ENCODE data around the gene MAGI2. TPM values are rescaled to one million over a fixed set of nuclear protein-coding genes. Genes with fewer than 3 reads are reported as not detected.
A peak's percentile ranks its signal among the peaks of the same experiment; 100 is the strongest.
"Not testable (repeated sequence)": the region's sequence is repeated elsewhere in the genome, so short reads cannot be mapped to it uniquely, and the experiment has no call there.

Gene MAGI2
- total RNA-seq, 1 donor, result 0.42 TPM

DNA sequence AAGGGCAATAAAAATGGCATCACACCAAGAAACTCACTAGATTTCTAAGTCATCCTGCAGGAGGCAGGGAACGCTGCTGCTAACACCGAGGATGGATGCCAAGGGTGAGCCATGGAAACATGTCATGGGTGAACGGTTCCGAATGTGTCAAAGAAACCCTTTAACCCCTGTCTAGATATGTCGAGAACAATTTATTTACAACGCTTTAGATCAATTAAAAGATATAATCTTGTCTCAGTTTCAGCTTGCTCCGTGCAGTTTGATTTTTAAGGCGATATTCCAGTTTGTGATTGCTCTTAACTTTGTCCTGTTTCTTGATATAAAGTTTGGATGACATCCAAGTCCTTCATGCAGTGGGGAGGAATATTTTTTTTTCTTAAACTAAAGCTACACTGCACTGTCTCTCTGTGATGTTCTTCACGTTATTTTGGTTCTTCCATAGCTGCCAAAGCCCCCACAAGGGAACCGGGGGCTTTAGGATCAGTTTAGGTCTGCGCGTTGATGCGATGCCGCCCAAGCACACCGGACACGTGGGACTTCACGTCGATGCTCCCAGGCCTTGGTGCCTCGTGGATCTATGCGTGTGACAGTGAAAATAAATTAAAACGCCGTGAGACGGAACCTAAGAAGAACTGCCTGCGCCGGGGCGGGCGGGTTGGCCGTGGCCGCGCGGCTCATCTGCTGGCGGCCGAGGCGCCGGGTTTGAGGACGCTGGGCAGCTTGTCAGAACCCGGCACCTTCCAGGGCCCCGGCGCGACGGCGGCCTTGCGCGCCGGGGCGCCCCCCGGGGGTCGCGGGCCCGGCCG, 1434.6 kb downstream of the MAGI2 start:
- H3K27me3 ChIP-seq (ENCODE audit: insufficient read depth, low read length), result peaks cover 19% of the 10 kb centered on the region
- H3K4me1 ChIP-seq (ENCODE audit: insufficient read depth, low read length), result peaks cover 10% of the 10 kb centered on the region
- no peaks in the 10 kb centered on the region for H3K9me3 ChIP-seq (ENCODE audit: low read depth, low read length)
- peak overlapping the region; percentile 7 for H3K4me3 ChIP-seq (ENCODE audit: low read length)

GRCh38 chr7:78017591-78018100, 1435.8 kb downstream of the MAGI2 start:
- H3K27me3 ChIP-seq (ENCODE audit: insufficient read depth, low read length), result peaks cover 19% of the 10 kb centered on the region
- H3K9me3 ChIP-seq (ENCODE audit: low read depth, low read length), result no peaks in the 10 kb centered on the region
- no peak overlapping the region for H3K4me3 ChIP-seq (ENCODE audit: low read length)
- H3K4me1 ChIP-seq (ENCODE audit: insufficient read depth, low read length), result peaks cover 10% of the 10 kb centered on the region

- Histone ChIP-seq H3K9me3 (ENCODE audit: low read depth, low read length) (no peaks in the 10 kb centered on the region), H3K27me3 (ENCODE audit: insufficient read depth, low read length) (peaks cover 19% of the 10 kb centered on the region), H3K4me1 (ENCODE audit: insufficient read depth, low read length) (peaks cover 10% of the 10 kb centered on the region), H3K4me3 (ENCODE audit: low read length) (no peak overlapping the region)
These were observed 1437.8 kb downstream of the MAGI2 start for GRCh38 chr7:78015574-78016260.

DNA sequence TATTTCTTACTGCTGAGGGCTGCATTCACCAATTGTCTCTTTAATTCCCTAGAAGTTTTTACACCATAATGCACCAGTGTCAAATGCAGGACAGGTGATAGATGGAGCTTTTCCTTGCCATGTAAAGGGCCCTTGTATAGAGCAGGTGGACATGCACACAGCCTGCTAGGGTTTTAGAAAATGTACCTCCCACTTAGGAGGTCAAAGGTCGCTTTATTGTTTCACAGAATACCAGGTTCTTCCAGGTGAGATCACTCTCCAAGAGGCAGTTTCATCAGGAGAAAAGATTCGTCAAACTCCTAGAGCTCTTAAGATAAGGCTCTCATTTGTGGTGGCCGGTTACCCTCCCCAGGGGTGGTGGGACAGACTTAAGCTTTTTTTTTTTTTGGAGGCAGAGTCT, 1439.1 kb downstream of the MAGI2 start:
- Histone ChIP-seq H3K27me3 (ENCODE audit: insufficient read depth, low read length) (peaks cover 19% of the 10 kb centered on the region), H3K9me3 (ENCODE audit: low read depth, low read length) (no peaks in the 10 kb centered on the region), H3K4me1 (ENCODE audit: insufficient read depth, low read length) (peaks cover 6% of the 10 kb centered on the region), H3K4me3 (ENCODE audit: low read length) (no peak overlapping the region)

DNA sequence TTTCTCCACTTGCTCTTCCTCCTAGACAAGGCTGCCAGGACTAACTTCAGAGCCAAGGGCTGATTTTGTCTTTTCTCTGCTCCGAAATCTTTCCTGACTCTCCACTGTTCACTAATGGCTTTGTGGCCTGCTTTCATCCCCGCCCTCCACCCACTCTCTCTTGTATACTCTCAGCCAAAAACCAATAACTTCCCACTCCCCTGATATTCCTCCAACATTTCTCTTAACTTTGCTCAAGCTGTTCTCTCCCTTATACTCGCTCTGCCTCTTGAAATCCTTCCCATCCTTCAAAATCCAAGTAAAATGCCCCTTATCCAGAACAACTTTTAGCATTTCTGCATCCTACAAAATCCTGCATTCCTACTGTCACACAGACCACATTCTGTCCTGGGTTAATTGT, 1440.1 kb downstream of the MAGI2 start:
- Histone ChIP-seq H3K27me3 (ENCODE audit: insufficient read depth, low read length) (peaks cover 12% of the 10 kb centered on the region), H3K4me3 (ENCODE audit: low read length) (no peak overlapping the region), H3K4me1 (ENCODE audit: insufficient read depth, low read length) (no peaks in the 10 kb centered on the region), H3K9me3 (ENCODE audit: low read depth, low read length) (no peaks in the 10 kb centered on the region)

DNA sequence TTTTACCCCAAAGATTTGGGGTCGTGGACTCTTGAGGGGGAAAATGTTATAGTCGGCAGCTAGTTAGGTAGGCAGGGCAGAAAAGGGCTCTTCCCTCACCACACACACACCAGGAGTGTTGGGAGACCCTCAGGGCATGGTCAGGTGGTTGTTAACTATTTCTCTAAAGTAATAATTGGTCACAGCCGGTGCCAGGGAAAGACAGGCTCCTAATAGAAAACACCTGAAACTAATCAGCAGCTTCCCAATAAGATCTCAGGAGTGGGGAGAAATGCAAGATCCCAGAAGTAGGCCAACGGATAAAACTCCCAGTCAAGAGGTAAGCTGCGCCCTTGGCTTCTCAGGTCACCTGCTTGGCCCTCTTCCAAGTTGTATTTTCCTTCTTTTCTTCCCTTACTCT, 1441.8 kb downstream of the MAGI2 start:
- Histone ChIP-seq H3K4me3 (ENCODE audit: low read length) (no peak overlapping the region), H3K9me3 (ENCODE audit: low read depth, low read length) (no peaks in the 10 kb centered on the region), H3K27me3 (ENCODE audit: insufficient read depth, low read length) (no peaks in the 10 kb centered on the region), H3K4me1 (ENCODE audit: insufficient read depth, low read length) (no peaks in the 10 kb centered on the region)

GRCh38 chr7:78007231-78007630, 1446.2 kb downstream of the MAGI2 start:
- no peaks in the 10 kb centered on the region for H3K9me3 ChIP-seq (ENCODE audit: low read depth, low read length)
- H3K4me1 ChIP-seq (ENCODE audit: insufficient read depth, low read length), result no peaks in the 10 kb centered on the region

DNA sequence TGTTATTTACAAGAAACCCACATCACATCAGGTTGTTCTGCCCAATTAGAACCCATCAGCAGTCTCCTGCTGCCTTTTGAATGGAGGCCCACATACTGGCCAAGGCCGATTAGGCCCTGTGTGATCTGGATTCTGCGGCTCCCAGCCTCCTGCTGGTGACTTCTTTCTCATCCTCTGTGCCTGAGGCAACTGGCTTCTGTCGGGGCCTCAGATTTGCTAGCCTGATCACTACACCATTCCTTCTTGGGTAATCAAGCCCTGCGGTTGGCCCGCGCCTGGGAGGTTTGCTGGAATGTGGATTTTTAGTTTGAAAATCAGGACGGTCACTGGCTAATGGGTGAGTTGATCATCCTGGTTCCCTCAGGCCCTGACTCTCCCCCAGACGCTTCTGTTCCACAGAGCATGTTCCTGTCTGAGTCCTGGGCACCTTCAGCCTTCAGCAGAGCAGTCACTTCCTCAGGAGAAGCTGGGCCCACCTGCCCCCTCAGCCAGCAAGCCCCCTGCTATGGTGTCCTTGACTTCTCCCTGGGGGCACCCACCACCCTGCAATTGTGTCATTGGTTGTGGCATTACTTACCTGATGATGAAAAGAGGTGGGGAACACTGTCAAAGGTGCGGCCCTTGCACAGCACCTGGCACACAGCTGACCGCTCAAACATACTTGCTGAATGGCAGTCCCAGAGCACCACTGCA, 1447.3 kb downstream of the MAGI2 start:
- Histone ChIP-seq H3K4me1 (ENCODE audit: insufficient read depth, low read length) (no peaks in the 10 kb centered on the region), H3K4me3 (ENCODE audit: low read length) (no peak overlapping the region), H3K9me3 (ENCODE audit: low read depth, low read length) (no peaks in the 10 kb centered on the region), H3K27me3 (ENCODE audit: insufficient read depth, low read length) (no peaks in the 10 kb centered on the region)

More at GRCh38 chr7:78007231-78007630, 1446.2 kb downstream of the MAGI2 start:
- H3K4me3 ChIP-seq (ENCODE audit: low read length), result no peak overlapping the region
- no peaks in the 10 kb centered on the region for H3K27me3 ChIP-seq (ENCODE audit: insufficient read depth, low read length)

DNA sequence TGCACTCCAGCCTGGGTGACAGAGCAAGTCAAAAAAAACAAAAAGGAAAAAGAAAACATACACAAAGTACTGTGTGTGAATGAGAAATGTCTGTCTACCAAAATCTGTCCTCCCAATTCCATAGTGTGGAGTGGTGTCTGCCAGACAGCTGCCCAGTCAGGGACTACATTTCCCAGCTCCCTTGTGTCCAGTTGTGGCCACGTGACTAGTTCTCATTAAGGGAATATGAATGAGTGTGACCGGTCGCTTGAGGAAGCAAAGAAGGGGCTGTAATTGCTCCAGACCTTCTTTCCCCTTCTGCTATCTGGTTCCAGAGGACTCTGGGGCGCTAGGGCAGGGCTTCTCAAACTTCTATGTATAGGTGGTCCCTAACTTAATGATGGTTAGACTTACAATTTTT, 1450.8 kb downstream of the MAGI2 start:
- no peaks in the 10 kb centered on the region for H3K9me3 ChIP-seq (ENCODE audit: low read depth, low read length)
- no peak overlapping the region for H3K4me3 ChIP-seq (ENCODE audit: low read length)
- no peaks in the 10 kb centered on the region for H3K27me3 ChIP-seq (ENCODE audit: insufficient read depth, low read length)
- no peaks in the 10 kb centered on the region for H3K4me1 ChIP-seq (ENCODE audit: insufficient read depth, low read length)

DNA sequence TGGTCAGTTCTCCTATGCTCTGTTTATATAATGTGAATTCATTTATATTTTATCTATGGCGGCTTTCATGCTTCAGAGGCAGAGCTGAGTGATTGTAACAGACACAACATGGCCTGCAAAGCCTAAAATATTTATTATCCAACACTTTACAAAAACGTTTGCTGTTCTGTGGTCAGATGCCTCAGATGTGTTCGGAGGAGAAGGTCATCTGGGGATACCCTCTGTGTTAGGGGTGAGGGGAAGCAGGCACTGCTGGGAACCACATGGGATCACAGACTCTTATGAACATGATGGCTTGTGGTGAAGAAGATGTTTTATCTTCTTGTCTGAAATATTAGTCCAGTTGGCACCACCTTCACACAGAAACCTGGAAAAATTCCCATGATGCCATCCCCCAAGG, 1451.4 kb downstream of the MAGI2 start:
- no peak overlapping the region for H3K4me3 ChIP-seq (ENCODE audit: low read length)
- H3K4me1 ChIP-seq (ENCODE audit: insufficient read depth, low read length), result no peaks in the 10 kb centered on the region
- no peaks in the 10 kb centered on the region for H3K9me3 ChIP-seq (ENCODE audit: low read depth, low read length)
- no peaks in the 10 kb centered on the region for H3K27me3 ChIP-seq (ENCODE audit: insufficient read depth, low read length)

DNA sequence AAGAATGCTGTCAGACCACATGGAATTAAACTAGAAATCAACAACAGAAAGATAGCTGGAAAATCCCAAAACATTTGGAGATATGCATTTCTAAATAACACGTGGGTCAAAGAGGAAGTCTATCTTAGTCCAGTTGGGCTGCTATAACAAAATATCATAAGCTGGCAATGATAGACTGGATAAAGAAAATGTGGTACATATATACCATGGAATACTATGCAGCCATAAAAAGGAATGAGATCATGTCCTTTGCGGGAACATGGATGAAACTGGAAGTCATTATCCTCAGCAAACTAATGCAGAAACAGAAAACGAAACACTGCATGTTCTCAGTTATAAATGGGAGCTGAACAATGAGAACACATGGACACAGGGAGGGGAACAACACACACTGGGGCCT, 1454.3 kb downstream of the MAGI2 start:
- H3K27me3 ChIP-seq (ENCODE audit: insufficient read depth, low read length); H3K4me3 ChIP-seq (ENCODE audit: low read length); H3K9me3 ChIP-seq (ENCODE audit: low read depth, low read length); H3K4me1 ChIP-seq (ENCODE audit: insufficient read depth, low read length): not testable (repeated sequence)

DNA sequence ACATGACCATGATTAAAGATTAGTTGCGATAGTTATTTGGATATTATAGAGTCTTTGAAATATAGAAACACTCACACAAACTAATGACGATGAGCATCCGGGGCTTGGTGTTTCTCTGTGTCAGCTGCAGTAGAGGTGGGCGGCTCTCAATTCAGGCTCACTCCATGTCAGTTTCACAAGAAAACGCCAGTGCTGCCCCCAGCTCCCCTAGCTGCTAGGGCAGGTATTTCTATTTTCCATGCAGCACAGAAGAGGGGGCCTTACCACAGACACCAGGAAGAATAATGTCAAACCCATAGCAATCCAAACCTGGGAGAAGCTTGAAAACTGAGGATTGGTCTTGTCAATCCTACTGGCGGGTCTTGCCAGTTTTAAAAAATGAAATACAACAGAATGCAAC, 1457.8 kb downstream of the MAGI2 start:
- H3K9me3 ChIP-seq (ENCODE audit: low read depth, low read length), result no peaks in the 10 kb centered on the region
- H3K27me3 ChIP-seq (ENCODE audit: insufficient read depth, low read length), result no peaks in the 10 kb centered on the region
- no peaks in the 10 kb centered on the region for H3K4me1 ChIP-seq (ENCODE audit: insufficient read depth, low read length)
- no peak overlapping the region for H3K4me3 ChIP-seq (ENCODE audit: low read length)

- no peaks in the 10 kb centered on the region for H3K27me3 ChIP-seq (ENCODE audit: insufficient read depth, low read length)
- no peaks in the 10 kb centered on the region for H3K4me1 ChIP-seq (ENCODE audit: insufficient read depth, low read length)
- H3K4me3 ChIP-seq (ENCODE audit: low read length), result no peak overlapping the region
- H3K9me3 ChIP-seq (ENCODE audit: low read depth, low read length), result no peaks in the 10 kb centered on the region
These were observed 1459.6 kb downstream of the MAGI2 start for GRCh38 chr7:77993838-77994237.

DNA sequence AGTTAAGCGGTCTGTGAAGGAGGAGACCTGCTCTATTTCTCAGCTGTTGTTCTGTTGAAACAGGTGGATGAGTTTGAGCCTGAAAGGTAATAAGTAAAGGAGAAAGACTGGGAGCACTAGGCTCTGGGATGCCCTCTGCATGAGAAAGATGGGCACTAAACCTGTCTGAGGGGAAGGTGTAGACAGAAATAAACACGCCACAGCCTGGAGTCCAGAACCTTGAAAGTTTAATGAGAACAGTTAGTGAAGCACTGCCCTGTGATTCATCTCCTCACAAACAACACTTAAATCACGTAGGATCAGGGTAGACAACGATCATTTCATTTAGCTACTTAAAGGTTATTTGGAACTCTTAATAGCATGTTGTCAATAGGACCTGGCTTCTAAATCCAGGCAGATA, 1461.8 kb downstream of the MAGI2 start:
- H3K9me3 ChIP-seq (ENCODE audit: low read depth, low read length), result no peaks in the 10 kb centered on the region

DNA sequence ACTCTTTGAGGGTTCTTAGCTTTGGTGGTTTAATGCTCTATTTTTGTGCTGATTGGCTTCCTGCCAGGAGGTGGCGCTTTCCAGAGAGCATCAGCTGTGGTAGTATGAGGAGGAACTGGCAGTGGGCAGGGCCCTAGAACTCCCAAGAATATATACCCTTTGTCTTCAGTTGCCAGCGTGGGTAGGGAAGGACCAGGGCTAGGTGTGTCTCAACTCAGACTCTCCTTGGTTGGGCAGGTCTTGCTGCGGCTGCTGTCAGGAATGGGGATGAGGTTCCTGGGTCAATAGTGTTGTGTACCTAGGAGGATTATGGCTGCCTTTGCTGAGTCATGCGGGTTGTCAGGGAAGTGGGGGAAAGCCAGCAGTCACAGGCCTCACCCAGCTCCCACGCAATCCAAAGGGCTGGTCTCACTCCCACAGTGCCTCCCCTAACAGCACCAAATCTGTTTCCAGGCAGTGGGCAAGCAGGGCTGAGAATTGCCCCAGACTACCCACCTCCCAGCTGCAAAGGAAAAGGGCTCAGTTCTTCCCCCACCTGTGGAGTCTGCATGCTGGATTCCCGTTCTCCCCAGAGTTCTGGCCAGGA, 1463.4 kb downstream of the MAGI2 start:
- H3K9me3 ChIP-seq (ENCODE audit: low read depth, low read length), result no peaks in the 10 kb centered on the region
- no peaks in the 10 kb centered on the region for H3K27me3 ChIP-seq (ENCODE audit: insufficient read depth, low read length)
- H3K4me1 ChIP-seq (ENCODE audit: insufficient read depth, low read length), result no peaks in the 10 kb centered on the region
- H3K4me3 ChIP-seq (ENCODE audit: low read length), result no peak overlapping the region

More for the DNA sequence above, 1461.8 kb downstream of the MAGI2 start:
- no peaks in the 10 kb centered on the region for H3K27me3 ChIP-seq (ENCODE audit: insufficient read depth, low read length)
- H3K4me1 ChIP-seq (ENCODE audit: insufficient read depth, low read length), result no peaks in the 10 kb centered on the region
- H3K4me3 ChIP-seq (ENCODE audit: low read length), result no peak overlapping the region
